Astrocyte (in vitro differentiated cells and primary cell): ENCODE results near the gene TMEM269. TPM values are rescaled to one million over a fixed set of nuclear protein-coding genes. Genes with fewer than 3 reads are reported as not detected.

ENCODE experiments used
- DNase-seq: peaks from one replicate; pipeline ENCODE4 v3.0.0-alpha.2; 2010; ENCODE audit warnings: low read depth
- FAIRE-seq: peaks from 2 replicates; lab custom pipeline; 2011; peaks lifted over from hg19 to GRCh38; lab: Jason Lieb, UNC
- H2AFZ ChIP-seq: 2 replicates; pipeline ENCODE4 v1.6.0; 2012; ENCODE audit warnings: low read depth, low read length, inconsistent platforms
- H3K27ac ChIP-seq: 2 replicates; pipeline ENCODE4 v1.5.1; 2011; ENCODE audit warnings: low read depth, low read length, inconsistent platforms
- H3K27me3 ChIP-seq: 2 replicates; pipeline ENCODE4 v1.6.0; 2011; ENCODE audit warnings: low read length, inconsistent platforms; ENCODE audit not compliant: insufficient read depth
- H3K36me3 ChIP-seq: 2 replicates; pipeline ENCODE4 v1.5.1; 2011; ENCODE audit warnings: low read length, inconsistent platforms; ENCODE audit not compliant: insufficient read depth
- H3K4me1 ChIP-seq: 2 replicates; pipeline ENCODE4 v1.5.1; 2011; ENCODE audit warnings: low read length, inconsistent platforms; ENCODE audit not compliant: insufficient read depth
- H3K4me2 ChIP-seq: 2 replicates; pipeline ENCODE4 v1.6.0; 2012; ENCODE audit warnings: low read length, inconsistent platforms
- H3K4me3 ChIP-seq: 2 replicates; pipeline ENCODE4 v1.5.1; 2011; ENCODE audit warnings: low read depth, mild to moderate bottlenecking, low read length, inconsistent platforms; ENCODE audit not compliant: insufficient read depth
- H3K79me2 ChIP-seq: 2 replicates; pipeline ENCODE4 v1.6.0; 2012; ENCODE audit warnings: mild to moderate bottlenecking, low read length, inconsistent platforms; ENCODE audit not compliant: insufficient read depth
- H3K9ac ChIP-seq: 2 replicates; pipeline ENCODE4 v1.6.0; 2012; ENCODE audit warnings: mild to moderate bottlenecking, low read length, inconsistent platforms
- H3K9me3 ChIP-seq: 2 replicates; pipeline ENCODE4 v1.5.1; 2012; ENCODE audit warnings: low read depth, mild to moderate bottlenecking, low read length, inconsistent platforms; ENCODE audit not compliant: insufficient read depth
- H4K20me1 ChIP-seq: 2 replicates; pipeline ENCODE4 v1.6.0; 2012; ENCODE audit warnings: low read length, inconsistent platforms; ENCODE audit not compliant: insufficient read depth
- H3K27ac Mint-ChIP-seq: one replicate; pipeline ENCODE4 v1.8.0; 2021; ENCODE audit warnings: mild to moderate bottlenecking, mixed read lengths; ENCODE audit not compliant: unreplicated experiment
- H3K27me3 Mint-ChIP-seq: one replicate; pipeline ENCODE4 v1.8.0; 2021; ENCODE audit warnings: low read depth, mixed read lengths; ENCODE audit not compliant: unreplicated experiment
- H3K36me3 Mint-ChIP-seq: one replicate; pipeline ENCODE4 v1.8.0; 2021; ENCODE audit warnings: low read depth, mixed read lengths; ENCODE audit not compliant: unreplicated experiment
- H3K4me1 Mint-ChIP-seq: one replicate; pipeline ENCODE4 v1.8.0; 2021; ENCODE audit warnings: low read depth, mixed read lengths; ENCODE audit not compliant: unreplicated experiment
- H3K4me3 Mint-ChIP-seq: one replicate; pipeline ENCODE4 v1.8.0; 2021; ENCODE audit warnings: mild to moderate bottlenecking, moderate library complexity, mixed read lengths; ENCODE audit not compliant: unreplicated experiment
- H3K9me3 Mint-ChIP-seq: one replicate; pipeline ENCODE4 v1.8.0; 2021; ENCODE audit warnings: mild to moderate bottlenecking, mixed read lengths; ENCODE audit not compliant: unreplicated experiment
- CTCF ChIP-seq: IDR thresholded peaks from 2 replicates; pipeline ENCODE4 v1.5.1; 2011; ENCODE audit warnings: low read depth, mild to moderate bottlenecking, inconsistent platforms, low read length, moderate library complexity; ENCODE audit not compliant: insufficient read depth
- EZH2 ChIP-seq: IDR thresholded peaks from 2 replicates; pipeline ENCODE4 v1.6.1; 2012; ENCODE audit warnings: mild to moderate bottlenecking, low read length, inconsistent platforms; ENCODE audit not compliant: insufficient read depth
- total RNA-seq: library from RNA; stranded (reverse); gene quantifications from 2 replicates; pipeline ENCODE4 v1.2.1, GENCODE V29; 2021

Gene TMEM269
- total RNA-seq, 1 donor from 2014 or later = 0.09 TPM

GRCh38 chr1:42743317-42744147 is 41.3 kb upstream of the TMEM269 start:
- no peak overlapping the region for H3K27ac ChIP-seq
- no peak for TF ChIP-seq CTCF
- no peak for TF ChIP-seq EZH2
- H3K36me3 Mint-ChIP-seq = peaks cover 20% of the 10 kb centered on the region
- H3K4me3 Mint-ChIP-seq = no peak overlapping the region
- H3K27me3 Mint-ChIP-seq = peaks cover 3% of the 10 kb centered on the region
- H3K4me3 ChIP-seq = no peak overlapping the region
- no peaks in the 10 kb centered on the region for H3K79me2 ChIP-seq
- peaks cover 8% of the 10 kb centered on the region for H3K36me3 ChIP-seq
- H3K9me3 ChIP-seq = no peaks in the 10 kb centered on the region
- peaks cover 5% of the 10 kb centered on the region for H3K4me1 Mint-ChIP-seq
- H4K20me1 ChIP-seq = peaks cover 36% of the 10 kb centered on the region
- H3K9ac ChIP-seq = no peak overlapping the region
- no peak overlapping the region for H3K27ac Mint-ChIP-seq
- no peak overlapping the region for H3K4me2 ChIP-seq
- no peak overlapping the region for H2AFZ ChIP-seq
- FAIRE-seq (no peak), DNase-seq (no peak)
- no peaks in the 10 kb centered on the region for H3K4me1 ChIP-seq
- H3K27me3 ChIP-seq = no peaks in the 10 kb centered on the region
- H3K9me3 Mint-ChIP-seq = peaks cover 2% of the 10 kb centered on the region

GRCh38 chr1:42744148-42744413 is 40.7 kb upstream of the TMEM269 start:
- peaks cover 3% of the 10 kb centered on the region for H3K27me3 Mint-ChIP-seq
- Histone ChIP-seq H2AFZ (no peak overlapping the region), H3K4me3 (no peak overlapping the region), H3K4me1 (no peaks in the 10 kb centered on the region), H3K27me3 (no peaks in the 10 kb centered on the region), H3K9ac (no peak overlapping the region), H3K27ac (no peak overlapping the region), H3K36me3 (peaks cover 13% of the 10 kb centered on the region), H4K20me1 (peaks cover 42% of the 10 kb centered on the region), H3K4me2 (no peak overlapping the region), H3K9me3 (no peaks in the 10 kb centered on the region), H3K79me2 (no peaks in the 10 kb centered on the region)
- H3K4me3 Mint-ChIP-seq = no peak overlapping the region
- H3K36me3 Mint-ChIP-seq = peaks cover 25% of the 10 kb centered on the region
- no peak overlapping the region for H3K27ac Mint-ChIP-seq
- peaks cover 5% of the 10 kb centered on the region for H3K4me1 Mint-ChIP-seq
- TF ChIP-seq EZH2 (no peak), CTCF (no peak)
- peaks cover 2% of the 10 kb centered on the region for H3K9me3 Mint-ChIP-seq
- FAIRE-seq (no peak), DNase-seq (no peak)

GRCh38 chr1:42745851-42746250 is 38.9 kb upstream of the TMEM269 start:
- peaks cover 36% of the 10 kb centered on the region for H3K36me3 Mint-ChIP-seq
- Histone ChIP-seq H3K9ac (no peak overlapping the region), H4K20me1 (peaks cover 53% of the 10 kb centered on the region), H3K79me2 (no peaks in the 10 kb centered on the region), H3K4me1 (no peaks in the 10 kb centered on the region), H3K9me3 (no peaks in the 10 kb centered on the region), H3K27ac (no peak overlapping the region), H3K27me3 (no peaks in the 10 kb centered on the region), H3K4me3 (no peak overlapping the region), H3K36me3 (peaks cover 23% of the 10 kb centered on the region), H2AFZ (no peak overlapping the region), H3K4me2 (no peak overlapping the region)
- peaks cover 2% of the 10 kb centered on the region for H3K9me3 Mint-ChIP-seq
- H3K4me1 Mint-ChIP-seq = no peaks in the 10 kb centered on the region
- H3K27ac Mint-ChIP-seq = no peak overlapping the region
- FAIRE-seq = no peak
- no peaks in the 10 kb centered on the region for H3K27me3 Mint-ChIP-seq
- no peak overlapping the region for H3K4me3 Mint-ChIP-seq
- no peak for DNase-seq
- TF ChIP-seq CTCF (no peak), EZH2 (no peak)
